HFFc6 (cell line): ENCODE data around the gene CD58. TPM values are rescaled to one million over a fixed set of nuclear protein-coding genes. Genes with fewer than 3 reads are reported as not detected.

Source experiments
- DNase-seq: peaks from one replicate; pipeline ENCODE4 v3.0.0-alpha.2; 2018
- H3K27ac Mint-ChIP-seq: 2 replicates; pipeline ENCODE4 v1.8.0; 2020; ENCODE audit warnings: mild to moderate bottlenecking, mixed read lengths
- H3K27me3 Mint-ChIP-seq: 2 replicates; pipeline ENCODE4 v1.8.0; 2021; ENCODE audit warnings: mild to moderate bottlenecking, moderate library complexity, mixed read lengths; ENCODE audit not compliant: insufficient read depth
- H3K36me3 Mint-ChIP-seq: 2 replicates; pipeline ENCODE4 v1.8.0; 2021; ENCODE audit warnings: low read depth, mixed read lengths
- H3K4me1 Mint-ChIP-seq: 2 replicates; pipeline ENCODE4 v1.8.0; 2020; ENCODE audit warnings: low read depth, mixed read lengths
- H3K4me3 Mint-ChIP-seq: 2 replicates; pipeline ENCODE4 v1.8.0; 2020; ENCODE audit warnings: mild to moderate bottlenecking, moderate library complexity, mixed read lengths
- H3K9me3 Mint-ChIP-seq: 2 replicates; pipeline ENCODE4 v1.8.0; 2020; ENCODE audit warnings: mild to moderate bottlenecking, mixed read lengths
- CTCF ChIP-seq: fragments of 200-600 bp; sonication (generic); IDR thresholded peaks from 2 replicates; pipeline ENCODE4 v1.5.0; 2021; ENCODE audit warnings: antibody characterized with exemption, mild to moderate bottlenecking
- total RNA-seq, 6 experiments: library from RNA; stranded (reverse); fragmentation: NEBNext Ultra II Directional; extraction: Animal tissue kit (Norgen Biotek cat#: 25700); gene quantifications; 2 replicates in 1 of 6; 3 replicates in 5 of 6; pipeline ENCODE4 v1.2.3, GENCODE V29; 2021

CD58 gene
- total RNA-seq, 6 experiments from 2014 or later = 6.6 to 9.5 (median 8.5) TPM

- Mint-ChIP-seq H3K27ac (no peak overlapping the region), H3K4me3 (no peak overlapping the region), H3K36me3 (no peaks in the 10 kb centered on the region), H3K4me1 (peaks cover 47% of the 10 kb centered on the region), H3K27me3 (peaks cover 2% of the 10 kb centered on the region), H3K9me3 (no peaks in the 10 kb centered on the region)
- DNase-seq = no peak
- no peak for TF ChIP-seq CTCF
Observed at GRCh38 chr1:116501125-116501869, 69.5 kb downstream of the CD58 start.

GRCh38 chr1:116498789-116499628 lies 71.8 kb downstream of the CD58 start:
- H3K4me3 Mint-ChIP-seq = no peak overlapping the region
- no peaks in the 10 kb centered on the region for H3K9me3 Mint-ChIP-seq
- peaks cover 2% of the 10 kb centered on the region for H3K27me3 Mint-ChIP-seq
- H3K27ac Mint-ChIP-seq = no peak overlapping the region
- peak; percentile 92 for TF ChIP-seq CTCF
- DNase-seq = peak; percentile 65
- H3K36me3 Mint-ChIP-seq = no peaks in the 10 kb centered on the region
- peaks cover 48% of the 10 kb centered on the region for H3K4me1 Mint-ChIP-seq

- no peak for TF ChIP-seq CTCF
- H3K36me3 Mint-ChIP-seq = no peaks in the 10 kb centered on the region
- peaks cover 44% of the 10 kb centered on the region for H3K4me1 Mint-ChIP-seq
- DNase-seq = no peak
- H3K9me3 Mint-ChIP-seq = no peaks in the 10 kb centered on the region
- peak overlapping the region; percentile 38; the same call in 1 of the 2 replicates for H3K27ac Mint-ChIP-seq
- peaks cover 2% of the 10 kb centered on the region for H3K27me3 Mint-ChIP-seq
- H3K4me3 Mint-ChIP-seq = no peak overlapping the region
Observed at GRCh38 chr1:116497656-116498055, 73.2 kb downstream of the CD58 start.

- no peak for TF ChIP-seq CTCF
- Mint-ChIP-seq H3K27ac (no peak overlapping the region), H3K4me3 (no peak overlapping the region), H3K9me3 (no peaks in the 10 kb centered on the region), H3K4me1 (peaks cover 52% of the 10 kb centered on the region), H3K36me3 (no peaks in the 10 kb centered on the region), H3K27me3 (peaks cover 2% of the 10 kb centered on the region)
- DNase-seq = no peak
Observed at GRCh38 chr1:116496898-116497297, 73.9 kb downstream of the CD58 start.

DNA sequence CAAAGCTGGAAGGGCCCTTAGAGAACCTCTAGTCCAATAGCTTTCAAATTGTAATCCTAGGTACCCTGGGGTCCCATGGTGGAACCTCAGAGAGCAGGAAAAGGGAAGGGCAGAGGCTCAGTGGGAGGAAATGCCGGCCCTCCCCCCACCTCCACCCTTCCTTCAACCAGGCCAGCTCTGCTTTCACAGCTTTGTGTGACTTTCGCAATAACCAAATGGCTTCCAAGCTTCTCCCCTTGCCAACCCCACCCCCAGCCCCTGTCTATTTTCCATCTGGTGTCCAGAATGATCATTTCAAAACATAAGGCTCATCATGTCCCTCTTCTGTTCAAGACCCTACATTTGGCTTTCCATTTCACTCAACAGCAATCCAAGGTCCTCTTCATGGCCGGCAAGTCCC lies 74.4 kb downstream of the CD58 start:
- H3K27me3 Mint-ChIP-seq = peaks cover 2% of the 10 kb centered on the region
- no peak overlapping the region for H3K27ac Mint-ChIP-seq
- no peak for DNase-seq
- no peaks in the 10 kb centered on the region for H3K36me3 Mint-ChIP-seq
- peaks cover 52% of the 10 kb centered on the region for H3K4me1 Mint-ChIP-seq
- TF ChIP-seq CTCF = no peak
- no peaks in the 10 kb centered on the region for H3K9me3 Mint-ChIP-seq
- no peak overlapping the region for H3K4me3 Mint-ChIP-seq
